ENCODE measurements around the gene SLC35A2. TPM values are rescaled to one million over a fixed set of nuclear protein-coding genes. Genes with fewer than 3 reads are reported as not detected.

The SLC35A2 gene
- total RNA-seq, 1 experiment from 2014 or later: 32.6 TPM

Other genes with a start within 250 kb of the SLC35A2 start
- gene WAS, start 227.8 kb downstream of the SLC35A2 start, total RNA-seq (2014; rRNA removed; shearing (Covaris generic)): 0.62 and 3.6 TPM in 2 replicates
- 18.4 and 18.9 TPM in 2 replicates for gene SUV39H1, start 214.9 kb downstream of the SLC35A2 start, total RNA-seq (2014; rRNA removed; shearing (Covaris generic))
- not detected in 2 replicates for gene GLOD5, start 149.9 kb downstream of the SLC35A2 start, total RNA-seq (2014; rRNA removed; shearing (Covaris generic))
- gene GATA1, start 125.1 kb downstream of the SLC35A2 start, total RNA-seq (2014; rRNA removed; shearing (Covaris generic)): not detected in 2 replicates
- 38.8 and 41.5 TPM in 2 replicates for gene HDAC6, start 109.6 kb downstream of the SLC35A2 start, total RNA-seq (2014; rRNA removed; shearing (Covaris generic))
- gene ERAS, start 85.1 kb downstream of the SLC35A2 start, total RNA-seq (2014; rRNA removed; shearing (Covaris generic)): not detected in 2 replicates
- gene PCSK1N, start 76.0 kb downstream of the SLC35A2 start, total RNA-seq (2014; rRNA removed; shearing (Covaris generic)): 15.3 and 16.5 TPM in 2 replicates
- gene TIMM17B, start 13.9 kb downstream of the SLC35A2 start, total RNA-seq (2014; rRNA removed; shearing (Covaris generic)): 67.2 and 73.1 TPM in 2 replicates
- 57.4 and 59.2 TPM in 2 replicates for gene PQBP1, start 13.7 kb downstream of the SLC35A2 start, total RNA-seq (2014; rRNA removed; shearing (Covaris generic))
- gene PIM2, start 7.4 kb upstream of the SLC35A2 start, total RNA-seq (2014; rRNA removed; shearing (Covaris generic)): 0.59 and 0.74 TPM in 2 replicates
- 26.4 and 31.5 TPM in 2 replicates for gene OTUD5, start 46.0 kb upstream of the SLC35A2 start, total RNA-seq (2014; rRNA removed; shearing (Covaris generic))
- 0.67 and 0.91 TPM in 2 replicates for gene KCND1, start 60.2 kb upstream of the SLC35A2 start, total RNA-seq (2014; rRNA removed; shearing (Covaris generic))
- gene GRIPAP1, start 90.6 kb upstream of the SLC35A2 start, total RNA-seq (2014; rRNA removed; shearing (Covaris generic)): 15.9 and 18.3 TPM in 2 replicates
- gene TFE3, start 131.7 kb upstream of the SLC35A2 start, total RNA-seq (2014; rRNA removed; shearing (Covaris generic)): 49.8 and 64.1 TPM in 2 replicates
- 0.14 TPM in 1 of 2 replicates, not detected in the other for gene CCDC120, start 147.4 kb upstream of the SLC35A2 start, total RNA-seq (2014; rRNA removed; shearing (Covaris generic))
- 11.7 and 12.6 TPM in 2 replicates for gene PRAF2, start 162.4 kb upstream of the SLC35A2 start, total RNA-seq (2014; rRNA removed; shearing (Covaris generic))
- gene WDR45, start 168.2 kb upstream of the SLC35A2 start, total RNA-seq (2014; rRNA removed; shearing (Covaris generic)): 47.5 and 64.6 TPM in 2 replicates
- 41.9 and 42.4 TPM in 2 replicates for gene GPKOW, start 212.1 kb upstream of the SLC35A2 start, total RNA-seq (2014; rRNA removed; shearing (Covaris generic))